ENCODE data around the gene ACSS2. TPM values are rescaled to one million over a fixed set of nuclear protein-coding genes. Genes with fewer than 3 reads are reported as not detected.

Gene ACSS2, protein sequence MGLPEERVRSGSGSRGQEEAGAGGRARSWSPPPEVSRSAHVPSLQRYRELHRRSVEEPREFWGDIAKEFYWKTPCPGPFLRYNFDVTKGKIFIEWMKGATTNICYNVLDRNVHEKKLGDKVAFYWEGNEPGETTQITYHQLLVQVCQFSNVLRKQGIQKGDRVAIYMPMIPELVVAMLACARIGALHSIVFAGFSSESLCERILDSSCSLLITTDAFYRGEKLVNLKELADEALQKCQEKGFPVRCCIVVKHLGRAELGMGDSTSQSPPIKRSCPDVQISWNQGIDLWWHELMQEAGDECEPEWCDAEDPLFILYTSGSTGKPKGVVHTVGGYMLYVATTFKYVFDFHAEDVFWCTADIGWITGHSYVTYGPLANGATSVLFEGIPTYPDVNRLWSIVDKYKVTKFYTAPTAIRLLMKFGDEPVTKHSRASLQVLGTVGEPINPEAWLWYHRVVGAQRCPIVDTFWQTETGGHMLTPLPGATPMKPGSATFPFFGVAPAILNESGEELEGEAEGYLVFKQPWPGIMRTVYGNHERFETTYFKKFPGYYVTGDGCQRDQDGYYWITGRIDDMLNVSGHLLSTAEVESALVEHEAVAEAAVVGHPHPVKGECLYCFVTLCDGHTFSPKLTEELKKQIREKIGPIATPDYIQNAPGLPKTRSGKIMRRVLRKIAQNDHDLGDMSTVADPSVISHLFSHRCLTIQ
- total RNA-seq: 58.2 and 76.9 TPM in 2 replicates

GRCh38 chr20:34876406-34877282 lies at the start of gene ACSS2:
Gene ACSS2, plus strand, starts transcription at chr20:34876612. Its CDS starts 34 bp downstream, at chr20:34876646.

DNA sequence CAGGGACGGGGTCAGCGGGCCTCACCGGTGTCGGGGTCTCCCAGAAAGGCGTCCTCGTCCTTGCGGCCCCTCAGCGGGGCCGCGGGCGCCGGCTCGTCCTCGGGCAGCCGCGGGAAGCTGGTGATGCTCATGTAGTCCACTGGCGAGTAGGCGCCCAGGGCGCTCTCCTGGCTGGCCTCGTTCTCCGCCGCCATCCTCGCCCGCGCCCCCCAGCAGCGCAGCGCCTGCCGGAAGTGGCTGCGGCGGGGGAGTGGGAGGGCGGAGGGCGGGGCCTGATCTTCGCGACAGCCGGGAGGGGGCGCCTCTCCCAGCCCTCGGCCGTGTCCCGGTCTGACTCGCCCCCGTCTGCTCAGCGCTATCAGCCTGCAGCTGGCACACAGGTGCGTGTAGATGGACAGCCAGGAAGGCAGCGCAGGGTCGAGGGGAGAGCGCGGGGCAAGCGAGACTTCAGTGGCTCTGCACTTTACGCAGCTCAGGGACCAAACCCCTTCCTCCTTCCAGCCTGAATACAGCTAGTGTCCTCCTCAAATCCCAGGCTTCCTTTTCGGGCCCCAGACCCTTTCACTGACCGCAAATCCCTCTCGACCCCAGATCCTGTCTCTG lies 3.7 kb upstream of the ACSS2 start, which contains the start of gene GGT7:
Gene GGT7, minus strand, starts transcription at position 235 of the 603 bp plus-strand sequence. Its CDS starts 41 bp downstream, at position 194.

DNA sequence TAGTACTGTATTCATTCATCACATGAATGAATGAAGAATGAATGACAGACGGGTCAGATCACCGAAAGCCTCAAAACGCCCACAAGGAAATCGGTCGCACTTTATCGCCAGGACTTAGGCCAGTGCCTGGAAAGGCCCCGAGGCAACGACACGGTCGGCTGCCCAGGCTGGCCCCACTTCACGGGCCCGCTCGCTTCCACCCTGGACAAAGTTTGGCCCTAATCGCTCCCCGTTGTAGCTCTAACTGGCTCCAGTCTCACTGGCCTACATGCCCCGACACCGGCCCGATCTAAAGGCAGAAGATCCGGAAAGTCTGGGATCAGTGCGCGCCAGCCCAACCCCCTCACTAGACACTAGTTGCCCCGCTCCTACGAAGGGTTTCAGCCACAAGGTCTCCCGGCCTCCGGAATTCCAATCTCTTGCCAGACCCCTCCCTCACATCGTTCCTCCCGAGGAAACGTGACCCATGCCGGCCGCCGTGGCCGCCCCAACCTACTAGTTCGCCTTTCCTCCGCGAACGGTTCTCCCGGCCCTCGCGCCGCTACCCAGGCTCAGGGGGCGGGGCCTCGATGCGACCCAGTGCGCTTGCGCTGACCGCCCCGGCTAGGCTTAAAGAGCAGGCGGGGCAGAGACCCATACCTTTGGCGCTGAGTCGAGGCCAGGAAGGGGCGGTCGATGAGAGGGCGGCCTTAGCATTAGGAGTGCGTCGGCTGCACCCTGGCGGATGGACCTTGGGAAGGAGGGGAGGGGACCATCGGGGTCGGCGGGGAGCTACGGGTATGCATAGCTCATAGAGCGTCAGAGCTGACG lies 79.0 kb downstream of the ACSS2 start, which contains the start of the genes GSS and MYH7B:
Gene GSS, minus strand, starts transcription at position 576 of the 810 bp plus-strand sequence. CDS start 3,954 bp downstream, outside the sequence.
Gene MYH7B, plus strand, starts transcription at position 638 of the 810 bp plus-strand sequence. CDS start 22,138 bp downstream, outside the sequence.

Other genes starting within 250 kb of the ACSS2 start
- 16.2 and 20.9 TPM in 2 replicates for gene PIGU, start 199.5 kb upstream of the ACSS2 start, total RNA-seq
- gene TP53INP2, start 172.3 kb upstream of the ACSS2 start, total RNA-seq: 5.8 and 10.4 TPM in 2 replicates
- gene NCOA6, start 51.0 kb upstream of the ACSS2 start, total RNA-seq: 8.7 and 9.4 TPM in 2 replicates
- gene GGT7, start 3.8 kb upstream of the ACSS2 start, total RNA-seq: 9.6 and 21.2 TPM in 2 replicates
- 54.9 and 66.3 TPM in 2 replicates for gene GSS, start 79.2 kb downstream of the ACSS2 start, total RNA-seq
- not detected in 2 replicates for gene MYH7B, start 79.3 kb downstream of the ACSS2 start, total RNA-seq
- gene TRPC4AP, start 216.2 kb downstream of the ACSS2 start, total RNA-seq: 81.2 and 83.3 TPM in 2 replicates

Measured in cardiac atrium fibroblast (primary cell).